GM18867 (cell line): ENCODE data around the gene BAIAP2.

ENCODE experiments used
- ATAC-seq: cut with Tn5 transposase; IDR thresholded peaks from one replicate; pipeline ENCODE4 v1.9.1; 2021; ENCODE audit warnings: mild to moderate bottlenecking, moderate library complexity; ENCODE audit not compliant: unreplicated experiment

The BAIAP2 gene

GRCh38 chr17:81084680-81085419 is 49.9 kb downstream of the BAIAP2 start:
- no peak for ATAC-seq

GRCh38 chr17:81085420-81085911 is 50.5 kb downstream of the BAIAP2 start:
- no peak for ATAC-seq

GRCh38 chr17:81086789-81087551 is 52.0 kb downstream of the BAIAP2 start:
- no peak for ATAC-seq

- ATAC-seq, result no peak
Measured at GRCh38 chr17:81090361-81091136, 55.6 kb downstream of the BAIAP2 start.

GRCh38 chr17:81091154-81091553 is 56.2 kb downstream of the BAIAP2 start:
- ATAC-seq, result no peak

GRCh38 chr17:81091774-81092517 is 57.0 kb downstream of the BAIAP2 start:
- no peak for ATAC-seq

- ATAC-seq, result no peak
Measured at GRCh38 chr17:81092518-81093095, 57.7 kb downstream of the BAIAP2 start.

- ATAC-seq, result no peak
Measured at GRCh38 chr17:81093619-81094508, 58.9 kb downstream of the BAIAP2 start.

GRCh38 chr17:81094509-81095382 is 59.8 kb downstream of the BAIAP2 start:
- no peak for ATAC-seq

GRCh38 chr17:81095383-81095762 is 60.4 kb downstream of the BAIAP2 start:
- ATAC-seq, result no peak

GRCh38 chr17:81096741-81097133 is 61.8 kb downstream of the BAIAP2 start:
- no peak for ATAC-seq

- no peak for ATAC-seq
Measured at GRCh38 chr17:81097134-81097942, 62.4 kb downstream of the BAIAP2 start.

- no peak for ATAC-seq
Measured at GRCh38 chr17:81097943-81098308, 63.0 kb downstream of the BAIAP2 start.

- no peak for ATAC-seq
Measured at GRCh38 chr17:81099888-81100287, 64.9 kb downstream of the BAIAP2 start.

GRCh38 chr17:81100668-81101067 is 65.7 kb downstream of the BAIAP2 start:
- ATAC-seq, result no peak

GRCh38 chr17:81101614-81102306 is 66.8 kb downstream of the BAIAP2 start:
- ATAC-seq, result peak; percentile 80

GRCh38 chr17:81102352-81102751 is 67.4 kb downstream of the BAIAP2 start:
- no peak for ATAC-seq
